B cell (primary cell): ENCODE measurements around the gene RPS6KA4. TPM values are rescaled to one million over a fixed set of nuclear protein-coding genes. Genes with fewer than 3 reads are reported as not detected.
A peak's percentile ranks its signal among the peaks of the same experiment; 100 is the strongest.

ENCODE experiments used
- ATAC-seq: fragments of 200-7000 bp; cut with Tn5 transposase; one replicate; pipeline ENCODE4 v1.10.0; 2021; ENCODE audit warnings: low read depth, mild to moderate bottlenecking, moderate number of reproducible peaks, moderate library complexity
- CTCF ChIA-PET: fragments of 350-600 bp; sonication (Branson Sonifier 250); formaldehyde crosslinking; loops from one replicate; lab custom pipeline; 2021; ENCODE audit warnings: antibody characterized with exemption, inconsistent platforms; lab: Charles Lee
- POLR2A ChIA-PET: fragments of 350-600 bp; sonication (Branson Sonifier 250); formaldehyde crosslinking; loops from one replicate; lab custom pipeline; 2021; ENCODE audit warnings: antibody characterized with exemption; lab: Charles Lee
- DNase-seq: peaks from one replicate; pipeline ENCODE4 v3.0.0; 2013
- H2AFZ ChIP-seq: 2 replicates; pipeline ENCODE4 v1.6.1; 2012; ENCODE audit warnings: mild to moderate bottlenecking, low read depth, low read length; ENCODE audit not compliant: insufficient read depth, poor library complexity, severe bottlenecking
- H3K27ac ChIP-seq, 2 donors: 1 replicate in 1 of 2; 2 replicates in 1 of 2; pipeline ENCODE4 v1.5.1; 2012 to 2013; ENCODE audit warnings: low read length in 2 of 2, mild to moderate bottlenecking in 2 of 2, moderate library complexity in 1 of 2
- H3K27me3 ChIP-seq, 4 experiments: fragments of 200-600 bp in 1 of 4; sonication (generic) in 1 of 4; replicated peaks in 1 of 4; 1 replicate in 2 of 4; 2 replicates in 2 of 4; pipeline versions ENCODE4 v1.6.1 to v1.7.0; 2013 to 2016; ENCODE audit warnings: low read length in 3 of 4, mild to moderate bottlenecking in 2 of 4, mixed read lengths in 1 of 4, moderate library complexity in 1 of 4; ENCODE audit not compliant: insufficient read depth in 4 of 4, control insufficient read depth in 3 of 4; ENCODE audit errors: control extremely low read depth in 1 of 4
- H3K36me3 ChIP-seq, 2 experiments: replicated peaks in 1 of 2; 1 replicate in 1 of 2; 2 replicates in 1 of 2; pipeline versions ENCODE4 v1.6.1 to v1.7.1; 2013; ENCODE audit warnings: low read length in 1 of 2; ENCODE audit not compliant: insufficient read depth in 2 of 2, control insufficient read depth in 1 of 2; ENCODE audit errors: control extremely low read depth in 1 of 2, extremely low read depth in 1 of 2
- H3K4me1 ChIP-seq, 2 donors: fragments of 200-600 bp in 1 of 2; sonication (generic) in 1 of 2; 1 replicate in 1 of 2; 2 replicates in 1 of 2; pipeline versions ENCODE4 v1.5.1 to v1.6.1; 2013 to 2017; ENCODE audit warnings: low read length in 2 of 2; ENCODE audit not compliant: control insufficient read depth in 2 of 2, insufficient read depth in 2 of 2
- H3K4me2 ChIP-seq: replicated peaks from 2 replicates; pipeline ENCODE3; 2012; ENCODE audit warnings: mild to moderate bottlenecking, low read depth, low read length; ENCODE audit not compliant: poor library complexity, severe bottlenecking
- H3K4me3 ChIP-seq, 5 experiments: fragments of 200-600 bp in 1 of 5; sonication (generic) in 1 of 5; 1 replicate in 3 of 5; 2 replicates in 2 of 5; pipeline versions ENCODE4 v1.5.1 to v1.7.0; 2011 to 2016; ENCODE audit warnings: low read length in 4 of 5, mild to moderate bottlenecking in 4 of 5, low read depth in 2 of 5, control low read depth in 1 of 5, moderate library complexity in 1 of 5; ENCODE audit not compliant: insufficient read depth in 1 of 5; ENCODE audit errors: control extremely low read depth in 1 of 5, extremely low read depth in 1 of 5
- H3K79me2 ChIP-seq: fragments of 200-600 bp; sonication (generic); one replicate; pipeline ENCODE4 v1.6.0; 2016; ENCODE audit warnings: low read length; ENCODE audit not compliant: control insufficient read depth, insufficient read depth
- H3K9ac ChIP-seq: fragments of 200-600 bp; sonication (generic); 2 replicates; pipeline ENCODE4 v1.6.1; 2017; ENCODE audit warnings: mild to moderate bottlenecking, low read length, moderate library complexity
- H3K9me3 ChIP-seq, 3 donors: one replicate each; pipeline versions ENCODE4 v1.6.1 to v1.7.1; 2013; ENCODE audit warnings: low read length in 2 of 3; ENCODE audit not compliant: control insufficient read depth in 2 of 3, insufficient read depth in 1 of 3; ENCODE audit errors: control extremely low read depth in 1 of 3
- H4K20me1 ChIP-seq: 2 replicates; pipeline ENCODE4 v1.6.0; 2012; ENCODE audit warnings: mild to moderate bottlenecking, low read length; ENCODE audit not compliant: insufficient read depth, control insufficient read depth, poor library complexity, severe bottlenecking
- H3K27ac Mint-ChIP-seq: one replicate; pipeline ENCODE4 v1.8.0; 2021; ENCODE audit warnings: mixed read lengths
- H3K27me3 Mint-ChIP-seq: one replicate; pipeline ENCODE4 v1.8.0; 2021; ENCODE audit warnings: mixed read lengths
- H3K4me1 Mint-ChIP-seq: one replicate; pipeline ENCODE4 v1.8.0; 2021; ENCODE audit warnings: mixed read lengths
- H3K4me3 Mint-ChIP-seq: one replicate; pipeline ENCODE4 v1.8.0; 2021; ENCODE audit warnings: mixed read lengths
- H3K9me3 Mint-ChIP-seq: one replicate; pipeline ENCODE4 v1.8.0; 2022; ENCODE audit warnings: mixed read lengths; ENCODE audit not compliant: insufficient read depth
- CTCF ChIP-seq: fragments of 200-600 bp; IDR thresholded peaks from one replicate; pipeline ENCODE4 v1.8.0; 2022; ENCODE audit warnings: antibody characterized with exemption, mild to moderate bottlenecking
- EZH2 ChIP-seq: IDR thresholded peaks from 2 replicates; pipeline ENCODE4 v1.6.1; 2012; ENCODE audit warnings: borderline replicate concordance, low read depth, mild to moderate bottlenecking, moderate library complexity, low read length; ENCODE audit not compliant: insufficient read depth, poor library complexity, severe bottlenecking
- WGBS: methylation state at CpG from one replicate; pipeline ENCODE4 v1.1.5; 2013; ENCODE audit warnings: missing lambda C conversion rate; ENCODE audit not compliant: insufficient coverage; 5-methylcytosine and 5-hydroxymethylcytosine counted together
- intact Hi-C: fragments of 100-400 bp; cut with micrococcal nuclease; formaldehyde crosslinking; loops from one replicate; pipeline ENCODE4 v1.10.0; 2022
- polyA plus RNA-seq: library from polyadenylated mRNA; depleted of rRNA; stranded (reverse); fragments of >200 nt; gene quantifications from 2 replicates; pipeline ENCODE4 v1.2.3, GENCODE V29; 2012
- total RNA-seq, 2 donors: library from RNA; stranded (reverse); fragments of 120-200 nt in 1 of 2; gene quantifications; 1 replicate in 1 of 2; 2 replicates in 1 of 2; pipeline versions ENCODE4 v1.2.3 to v1.2.4, GENCODE V29; 2013 to 2022

The RPS6KA4 gene
- total and polyA plus RNA-seq, 2 donors (not counting 1 experiment from before 2014, with no cell fraction given) = 22.6 to 32.5 TPM

- peak overlapping the region; percentile 68 for H3K4me3 Mint-ChIP-seq
- peaks cover 44% of the 10 kb centered on the region for H3K4me1 Mint-ChIP-seq
- H3K9me3 ChIP-seq = no peaks in the 10 kb centered on the region
- DNase-seq (no peak), ATAC-seq (no peak)
- intact Hi-C loops = no loop called here
- H2AFZ ChIP-seq = no peak overlapping the region
- H3K27ac Mint-ChIP-seq = no peak overlapping the region
- H3K9ac ChIP-seq = no peak overlapping the region
- peak overlapping the region; percentile 98 for H3K4me2 ChIP-seq
- ChIA-PET POLR2A (interaction anchor here (1.1 to 3.4 kb wide), 2 partner anchors 26 to 72 kb away, joined by 3 to 50 read pairs; partner anchors contain the start of genes PRDX5 and TRMT112), CTCF (interaction anchor here (1.1 to 5.5 kb wide), 8 partner anchors 11 to 106 kb away, joined by 3 to 63 read pairs (median 6); partner anchors contain the start of genes PRDX5, RPS6KA4 and TRMT112)
- peaks cover 51% of the 10 kb centered on the region for H4K20me1 ChIP-seq
- peaks cover 29% of the 10 kb centered on the region for H3K79me2 ChIP-seq
- no peaks in the 10 kb centered on the region for H3K27me3 Mint-ChIP-seq
- no peak overlapping the region for H3K27ac ChIP-seq
- H3K36me3 ChIP-seq = peaks cover 4 to 39% of the 10 kb centered on the region in 2 experiments
- no peak for TF ChIP-seq EZH2
- TF ChIP-seq CTCF = no peak
- peaks cover 30 to 36% of the 10 kb centered on the region in 2 donors for H3K4me1 ChIP-seq
- H3K4me3 ChIP-seq = no peak overlapping the region
- 95% methylated on average over 23 of the region's 29 CpGs for WGBS
- H3K9me3 Mint-ChIP-seq = no peaks in the 10 kb centered on the region
- H3K27me3 ChIP-seq = no peaks in the 10 kb centered on the region
Measured at GRCh38 chr11:64342869-64343745, 15.9 kb upstream of the RPS6KA4 start.
